Upper lobe of left lung (tissue), 4 donors: Measurements from ENCODE around the gene CFTR.

ENCODE experiments used
- CTCF ChIP-seq, 6 experiments: fragments of 450-650 bp in 4 of 6; fragments of 200-600 bp in 2 of 6; sonication (generic) in 2 of 6; IDR thresholded peaks; one replicate each; pipeline ENCODE4 v1.5.1; 2016 to 2019; ENCODE audit warnings: antibody characterized with exemption in 6 of 6
- POLR2AphosphoS5 ChIP-seq, 2 donors: sonication (generic); formaldehyde crosslinking; IDR thresholded peaks; one replicate each; pipeline ENCODE4 v1.5.1; 2017; ENCODE audit warnings: antibody characterized with exemption in 2 of 2

- TF ChIP-seq CTCF (IDR thresholded peaks at IDR 0.05) (no peak), POLR2AphosphoS5 (IDR thresholded peaks at IDR 0.05) (no peak)
These were observed 209.6 kb downstream of the CFTR start for GRCh38 chr7:117689406-117689805.
